GM21528 (cell line): Measurements from ENCODE around the gene GREB1.

ENCODE experiments used
- ATAC-seq: cut with Tn5 transposase; IDR thresholded peaks from one replicate; pipeline ENCODE4 v1.9.1; 2021; ENCODE audit warnings: mild to moderate bottlenecking, moderate library complexity; ENCODE audit not compliant: unreplicated experiment, low FRiP score

GREB1 gene

GRCh38 chr2:11578081-11578948 lies 44.5 kb downstream of the GREB1 start:
- ATAC-seq = no peak

DNA sequence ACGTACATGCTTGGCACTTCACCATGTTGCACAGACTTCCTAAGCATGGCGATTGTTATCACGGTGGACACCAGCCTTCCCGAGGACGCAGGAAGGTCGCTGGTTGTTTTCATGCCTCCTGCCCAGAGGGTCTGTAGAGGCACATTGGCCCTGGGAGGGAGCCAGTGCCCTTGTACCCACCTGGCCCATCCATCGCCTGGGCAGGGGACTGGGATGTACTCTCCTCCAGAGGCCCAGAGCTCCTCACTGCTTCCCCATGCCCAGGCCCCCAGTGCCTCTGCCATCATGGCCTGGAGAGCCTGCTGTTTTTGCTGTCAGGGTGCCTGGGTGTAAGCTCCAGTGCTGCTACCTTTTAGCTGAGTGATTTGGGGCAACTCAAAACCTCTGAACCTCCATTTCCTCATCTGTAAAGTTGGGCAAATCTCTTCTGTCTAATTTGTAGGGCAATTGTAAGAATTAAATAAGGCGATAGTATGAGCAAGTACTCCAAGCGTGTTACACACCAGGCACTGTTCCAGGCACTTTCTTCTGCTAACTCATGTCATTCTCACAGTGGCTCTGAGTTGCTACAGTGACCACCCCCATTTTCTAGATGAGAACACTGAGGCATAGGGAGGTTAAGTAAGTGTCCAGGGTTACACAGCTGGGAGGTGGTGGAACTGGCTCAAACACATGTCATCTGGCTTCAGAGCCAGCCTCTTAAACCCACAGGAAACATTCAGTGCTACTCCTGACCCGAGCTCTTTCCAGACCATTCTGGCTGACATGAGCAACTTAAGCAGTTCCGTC lies 45.3 kb downstream of the GREB1 start:
- no peak for ATAC-seq

DNA sequence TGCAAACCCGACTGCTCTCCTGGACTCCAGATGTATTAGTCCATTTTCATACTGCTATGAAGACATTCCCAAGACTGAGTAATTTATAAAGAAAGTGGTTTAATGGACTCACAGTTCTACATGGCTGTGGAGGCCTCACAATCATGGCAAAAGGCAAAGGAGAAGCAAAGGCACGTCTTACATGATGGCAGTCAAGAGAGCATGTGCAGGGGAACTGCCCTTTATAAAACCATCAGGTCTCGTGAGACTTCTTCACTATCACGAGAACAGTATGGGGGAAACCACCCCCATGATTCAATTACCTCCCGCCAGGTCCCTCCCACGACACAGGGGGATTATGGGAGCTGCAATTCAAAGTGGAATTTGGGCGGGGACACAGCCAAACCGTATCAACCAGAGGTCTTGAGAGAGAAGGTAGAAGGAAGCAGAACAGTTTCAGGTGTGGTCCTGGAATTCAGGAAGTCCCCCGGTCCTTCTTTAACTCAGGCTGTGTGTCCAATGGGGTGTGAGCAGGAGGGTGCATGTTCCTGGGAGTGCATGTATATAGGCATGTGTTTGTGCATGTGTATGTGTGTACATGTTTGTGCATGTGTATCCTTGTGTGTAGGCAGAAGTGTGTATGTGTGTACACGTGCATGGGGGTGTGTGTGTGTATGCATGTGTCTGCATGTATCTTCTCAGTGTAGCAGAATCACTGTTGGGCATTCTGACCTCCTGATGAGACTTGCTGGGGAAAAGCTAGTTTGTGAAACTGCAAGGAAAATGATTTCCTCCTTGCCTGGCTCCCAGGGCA lies 46.2 kb downstream of the GREB1 start:
- ATAC-seq = no peak

DNA sequence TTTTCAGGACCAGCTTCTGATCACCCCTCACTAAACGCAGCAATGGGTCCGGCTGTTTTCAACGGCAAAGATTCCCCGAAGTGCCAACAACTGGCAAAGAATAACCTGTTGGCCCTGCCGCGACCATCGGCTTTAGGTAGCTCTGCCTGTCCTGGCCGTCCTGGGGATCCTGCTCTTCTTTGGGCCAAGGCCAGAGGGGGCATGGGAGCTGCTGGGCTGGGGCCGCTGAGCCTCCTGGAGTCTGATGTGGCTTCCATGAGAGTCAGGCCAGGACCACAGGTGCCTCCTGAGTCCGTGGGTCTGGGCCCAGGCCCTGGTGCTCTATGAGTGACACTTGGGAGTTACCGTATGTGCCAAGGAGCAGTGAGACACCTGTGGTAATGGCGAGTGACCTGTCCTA lies 46.9 kb downstream of the GREB1 start:
- no peak for ATAC-seq

- ATAC-seq = no peak
Measured at GRCh38 chr2:11581124-11581796, 47.4 kb downstream of the GREB1 start.

GRCh38 chr2:11581797-11582611 lies 48.2 kb downstream of the GREB1 start:
- ATAC-seq = no peak

GRCh38 chr2:11582612-11582861 lies 48.7 kb downstream of the GREB1 start:
- ATAC-seq = no peak

GRCh38 chr2:11582862-11583752 lies 49.3 kb downstream of the GREB1 start:
- ATAC-seq = no peak

GRCh38 chr2:11583840-11584524 lies 50.1 kb downstream of the GREB1 start:
- peak; percentile 65 for ATAC-seq

DNA sequence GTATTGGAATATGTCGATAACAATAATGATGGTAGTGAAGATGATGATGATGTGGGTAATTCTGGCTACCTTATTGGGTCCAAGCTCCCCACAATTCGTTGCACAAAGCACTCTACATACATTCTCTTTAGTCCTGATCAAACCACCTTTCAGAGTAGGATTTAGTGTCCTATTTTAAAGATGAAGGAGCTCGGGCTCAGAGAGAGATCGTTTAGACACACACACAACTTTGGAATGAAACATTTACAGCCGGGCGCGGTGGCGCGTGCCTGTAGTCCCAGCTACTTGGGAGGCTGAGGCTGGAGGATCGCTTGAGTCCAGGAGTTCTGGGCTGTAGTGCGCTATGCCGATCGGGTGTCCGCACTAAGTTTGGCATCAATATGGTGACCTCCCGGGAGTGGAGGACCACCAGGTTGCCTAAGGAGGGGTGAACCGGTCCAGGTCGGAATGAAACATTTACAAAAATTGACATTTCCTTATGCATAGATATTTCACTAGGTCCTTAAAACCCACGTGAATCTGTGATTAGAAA lies 50.7 kb downstream of the GREB1 start:
- peak; percentile 5 for ATAC-seq

DNA sequence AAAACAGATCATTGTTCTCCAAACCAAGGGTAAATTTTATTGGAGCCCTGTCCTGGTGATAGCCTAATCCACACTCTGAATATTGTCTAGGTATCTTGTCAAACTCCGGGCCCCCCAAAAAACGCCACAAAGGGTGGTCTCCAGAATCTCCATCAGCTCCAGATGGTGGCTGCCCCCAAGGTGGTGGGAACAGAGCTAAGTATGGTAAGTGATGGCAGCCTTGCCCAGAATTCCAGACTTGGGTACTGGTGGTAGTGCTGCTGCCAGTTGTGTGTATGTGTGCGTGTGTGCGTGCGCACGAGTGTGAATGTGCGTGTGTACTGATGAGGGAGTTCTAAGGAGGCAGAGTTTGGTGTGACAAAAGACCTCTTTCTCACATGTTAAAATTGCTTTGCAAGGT lies 51.2 kb downstream of the GREB1 start:
- no peak for ATAC-seq

GRCh38 chr2:11588228-11589110 lies 54.6 kb downstream of the GREB1 start:
- ATAC-seq = no peak

DNA sequence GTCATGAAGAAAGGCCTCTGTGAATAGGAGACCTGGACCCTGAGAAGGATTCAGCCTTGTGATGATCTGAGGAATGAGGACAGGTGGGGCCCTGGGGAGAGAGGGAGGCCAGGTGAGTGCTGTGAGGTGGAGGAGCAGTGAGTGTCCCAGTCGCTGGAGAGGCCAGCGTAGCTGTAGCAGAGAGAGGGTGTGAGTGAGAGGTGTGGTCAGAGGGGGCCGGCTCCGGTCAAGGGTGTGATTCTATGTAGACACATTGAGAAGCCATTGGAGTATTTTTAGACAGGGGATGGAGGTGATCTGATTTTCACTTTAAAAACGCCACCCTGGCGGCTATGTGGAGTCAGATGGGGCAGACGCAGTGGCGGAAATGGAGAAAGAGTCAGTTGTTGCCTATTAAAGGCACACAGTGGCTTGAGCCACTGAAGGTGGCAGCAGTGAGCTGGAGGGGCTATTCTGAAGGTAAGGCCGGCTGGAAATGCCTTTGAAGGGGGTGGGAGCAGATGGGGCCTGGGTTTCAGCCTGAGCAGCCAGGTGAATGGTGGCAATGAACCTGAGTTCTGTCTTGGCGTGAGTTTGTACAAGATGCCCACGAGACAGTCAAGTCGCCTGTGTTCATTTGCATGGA lies 55.6 kb downstream of the GREB1 start:
- ATAC-seq = no peak

DNA sequence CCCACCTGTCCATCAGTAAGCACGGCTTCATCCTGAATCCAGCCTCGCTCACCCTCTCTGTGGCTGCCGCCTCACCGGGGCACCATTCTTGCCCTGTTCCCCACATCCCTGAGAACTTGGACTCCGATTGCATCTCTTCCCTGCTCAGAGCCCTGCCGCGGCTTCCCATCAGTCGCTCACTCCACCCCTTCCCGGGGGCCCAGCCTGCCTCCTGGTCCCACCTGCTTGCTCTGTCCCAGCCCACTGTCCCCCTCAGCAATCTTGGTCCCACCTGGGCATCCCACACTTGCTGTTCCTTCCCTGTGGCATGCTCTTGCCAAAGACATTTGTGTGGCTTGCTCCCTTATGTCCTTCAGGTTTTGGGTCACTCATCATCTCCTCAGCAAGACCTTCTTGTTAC lies 56.3 kb downstream of the GREB1 start:
- no peak for ATAC-seq

GRCh38 chr2:11591091-11591490 lies 57.2 kb downstream of the GREB1 start:
- ATAC-seq = no peak

GRCh38 chr2:11592671-11593574 lies 59.1 kb downstream of the GREB1 start:
- no peak for ATAC-seq
